LNCaP clone FGC (cell line): ENCODE data around the gene SNX3.

Source experiments
- DNase-seq: peaks from one replicate; pipeline ENCODE4 v3.0.0-alpha.2; 2011; ENCODE audit warnings: low read depth
- H3K4me3 ChIP-seq: 2 replicates; pipeline ENCODE4 v1.5.1; 2011; ENCODE audit warnings: mild to moderate bottlenecking, low read depth, low read length, control low read depth
- TF ChIP-seq, protein P1 (sequence below): IDR thresholded peaks from 2 replicates; pipeline ENCODE4 v1.5.1; 2012; ENCODE audit warnings: mild to moderate bottlenecking; ENCODE audit not compliant: control insufficient read depth, insufficient read depth; ENCODE audit errors: extremely low read depth

Gene SNX3

DNA sequence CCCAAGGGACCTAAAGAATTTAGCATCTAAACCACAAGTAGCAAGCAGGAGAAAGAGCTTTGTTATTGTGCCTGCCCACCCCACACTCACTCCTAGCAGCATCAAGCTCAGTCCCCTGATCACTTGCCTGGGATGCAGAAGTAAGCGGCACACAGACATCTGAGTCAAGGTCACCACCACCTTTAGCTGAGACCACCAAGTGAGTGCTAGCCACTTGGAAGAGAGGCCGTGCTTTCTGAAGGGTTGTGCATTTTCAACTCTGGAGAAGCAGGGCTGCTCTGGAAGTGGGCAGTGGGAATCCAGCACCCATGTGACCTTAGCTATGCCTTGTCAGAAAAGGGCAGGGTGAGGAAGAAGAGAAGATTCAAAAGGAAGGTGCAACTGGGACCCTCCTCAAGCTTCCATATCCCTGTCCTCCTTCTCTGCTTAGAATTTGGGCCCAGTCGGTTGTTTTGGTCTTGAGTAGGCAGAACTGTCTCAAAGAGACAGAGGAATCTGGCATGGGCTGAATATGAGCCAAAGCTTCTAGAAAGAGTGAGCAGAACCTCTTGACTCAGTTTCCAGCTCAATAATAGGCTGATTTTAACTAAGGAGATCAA is 88.8 kb downstream of the SNX3 start:
- no peak overlapping the region for H3K4me3 ChIP-seq
- TF ChIP-seq, protein P1, sequence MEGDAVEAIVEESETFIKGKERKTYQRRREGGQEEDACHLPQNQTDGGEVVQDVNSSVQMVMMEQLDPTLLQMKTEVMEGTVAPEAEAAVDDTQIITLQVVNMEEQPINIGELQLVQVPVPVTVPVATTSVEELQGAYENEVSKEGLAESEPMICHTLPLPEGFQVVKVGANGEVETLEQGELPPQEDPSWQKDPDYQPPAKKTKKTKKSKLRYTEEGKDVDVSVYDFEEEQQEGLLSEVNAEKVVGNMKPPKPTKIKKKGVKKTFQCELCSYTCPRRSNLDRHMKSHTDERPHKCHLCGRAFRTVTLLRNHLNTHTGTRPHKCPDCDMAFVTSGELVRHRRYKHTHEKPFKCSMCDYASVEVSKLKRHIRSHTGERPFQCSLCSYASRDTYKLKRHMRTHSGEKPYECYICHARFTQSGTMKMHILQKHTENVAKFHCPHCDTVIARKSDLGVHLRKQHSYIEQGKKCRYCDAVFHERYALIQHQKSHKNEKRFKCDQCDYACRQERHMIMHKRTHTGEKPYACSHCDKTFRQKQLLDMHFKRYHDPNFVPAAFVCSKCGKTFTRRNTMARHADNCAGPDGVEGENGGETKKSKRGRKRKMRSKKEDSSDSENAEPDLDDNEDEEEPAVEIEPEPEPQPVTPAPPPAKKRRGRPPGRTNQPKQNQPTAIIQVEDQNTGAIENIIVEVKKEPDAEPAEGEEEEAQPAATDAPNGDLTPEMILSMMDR: no peak
- no peak for DNase-seq

DNA sequence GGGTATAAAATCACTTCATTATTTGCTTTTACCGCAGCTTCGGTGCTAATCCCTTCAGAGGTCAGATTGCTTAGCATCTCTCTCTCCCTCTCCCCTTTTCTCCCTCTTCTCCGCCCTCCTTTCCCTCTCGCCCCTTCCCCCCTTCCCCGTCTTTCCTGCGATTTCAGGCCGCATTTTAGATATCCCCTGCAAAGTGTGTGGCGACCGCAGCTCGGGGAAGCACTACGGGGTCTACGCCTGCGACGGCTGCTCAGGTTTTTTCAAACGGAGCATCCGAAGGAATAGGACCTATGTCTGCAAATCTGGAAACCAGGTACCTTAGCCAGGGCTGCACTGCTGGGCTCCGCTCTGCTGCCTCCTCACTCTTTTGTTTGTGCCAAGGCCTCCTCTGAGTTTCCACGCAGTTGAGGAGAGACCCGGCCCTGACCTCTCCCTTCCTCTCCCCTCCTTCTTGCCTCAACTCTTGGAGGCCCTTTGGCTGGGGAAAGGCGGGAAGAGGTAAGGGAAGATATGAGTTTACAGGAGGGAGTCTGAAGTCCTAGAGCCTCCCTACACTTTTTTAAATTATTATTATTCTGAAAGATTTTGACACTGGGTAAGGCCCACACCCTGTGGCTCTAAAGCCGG is 89.4 kb downstream of the SNX3 start:
- TF ChIP-seq, protein P1: no peak
- no peak for DNase-seq
- H3K4me3 ChIP-seq: no peak overlapping the region

GRCh38 chr6:108170332-108171290 is 90.2 kb downstream of the SNX3 start:
- TF ChIP-seq, protein P1: no peak
- DNase-seq: no peak
- no peak overlapping the region for H3K4me3 ChIP-seq

DNA sequence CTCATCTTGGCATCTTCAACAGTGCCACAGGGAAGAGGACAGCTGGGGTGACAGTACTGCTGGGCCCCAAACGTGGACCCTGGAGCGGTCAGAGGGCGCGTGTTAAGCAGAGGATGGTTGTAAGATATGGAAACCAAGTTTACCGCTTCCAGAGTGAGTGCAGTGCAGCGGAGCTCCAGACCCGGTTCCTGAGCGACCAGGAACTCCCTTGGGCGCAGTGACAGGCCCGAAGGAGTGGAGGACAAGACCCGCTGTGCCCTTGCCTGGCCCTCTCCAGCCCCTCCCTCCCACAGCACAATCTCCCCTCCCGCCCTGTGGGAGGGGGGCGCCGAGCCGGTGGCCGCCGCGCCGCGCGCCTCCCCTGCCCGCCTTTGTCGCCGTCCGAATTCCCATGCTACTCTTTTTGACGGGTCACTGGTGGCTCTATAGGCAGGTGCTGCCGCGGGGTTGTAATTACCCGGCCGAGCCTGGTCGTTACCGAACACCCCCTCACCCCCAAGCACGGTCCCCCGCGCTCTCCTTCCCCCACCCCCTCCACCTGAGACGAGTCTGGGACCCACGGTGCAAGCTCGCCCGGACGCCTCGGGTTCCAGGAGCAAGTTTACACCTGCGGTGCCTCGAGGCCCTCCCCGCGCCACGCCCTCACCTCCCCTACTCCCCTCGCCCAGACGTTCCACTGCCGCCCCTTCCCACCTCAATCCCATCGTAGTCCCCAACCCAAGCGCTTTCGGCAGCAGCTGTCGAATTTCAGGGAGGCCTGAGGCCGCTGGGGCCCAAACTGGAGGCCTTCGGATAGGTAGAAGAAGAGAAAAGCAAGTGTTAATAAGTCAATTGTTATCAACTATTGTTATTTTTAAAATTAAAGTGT is 91.1 kb downstream of the SNX3 start:
- no peak for DNase-seq
- H3K4me3 ChIP-seq: no peak overlapping the region

DNA sequence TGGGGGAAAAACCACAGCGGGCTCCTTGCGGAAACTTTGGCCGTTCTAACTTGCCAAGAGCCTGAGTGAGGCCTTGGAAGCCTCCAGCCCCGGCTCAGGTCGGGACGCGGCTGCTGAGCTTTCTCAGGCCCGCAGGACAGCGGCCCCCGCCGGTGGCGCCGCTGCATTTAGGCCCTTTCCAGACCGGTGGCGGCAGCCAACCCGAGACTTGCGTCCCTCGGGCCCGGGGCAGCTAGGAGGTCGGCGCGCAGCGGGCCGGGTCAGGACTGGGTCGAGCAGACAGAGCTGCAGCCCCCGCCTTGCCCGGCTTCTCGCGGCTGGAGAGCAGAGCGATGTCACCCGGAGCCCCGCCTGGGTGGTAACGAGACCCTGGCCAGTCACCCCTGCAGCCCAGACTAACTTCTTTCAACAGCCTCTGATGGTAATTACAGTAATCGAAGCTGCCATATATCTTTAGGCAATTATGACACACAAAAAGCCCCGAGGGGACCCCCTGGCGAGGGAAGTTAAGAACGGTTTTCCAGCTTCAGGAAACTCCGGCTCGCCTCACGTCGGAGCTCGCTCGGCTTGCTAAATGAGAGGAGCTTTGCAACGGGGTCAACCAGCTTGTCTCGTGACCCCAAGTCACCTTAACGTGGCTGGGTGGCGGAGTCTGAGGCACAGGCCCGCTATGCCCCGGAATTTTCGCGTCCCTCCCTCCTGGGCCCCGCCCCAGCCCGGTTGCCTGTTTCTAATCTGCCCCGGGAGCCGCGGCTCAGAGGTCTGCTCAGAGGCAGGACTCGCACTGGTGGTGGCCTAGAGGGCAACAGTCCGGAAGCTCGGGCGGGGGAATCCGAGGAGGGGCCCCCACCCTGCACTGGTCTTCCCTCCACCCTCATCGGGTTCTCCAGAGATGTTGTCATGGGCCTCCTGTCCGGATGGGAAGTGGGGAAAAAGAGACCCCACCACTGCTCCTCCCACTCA is 92.1 kb downstream of the SNX3 start:
- TF ChIP-seq, protein P1: no peak
- no peak for DNase-seq
- no peak overlapping the region for H3K4me3 ChIP-seq

More for the DNA sequence above, 91.1 kb downstream of the SNX3 start:
- TF ChIP-seq, protein P1: no peak
